CD4-positive, alpha-beta T cell treated with Interleukin-2 at 100 ng/mL for 4 hours (primary cell): ENCODE results near the gene SH3D19.
A peak's percentile ranks its signal among the peaks of the same experiment; 100 is the strongest.
"Not testable (repeated sequence)": the region's sequence is repeated elsewhere in the genome, so short reads cannot be mapped to it uniquely, and the experiment has no call there.

Experiments used
- DNase-seq: peaks from one replicate; pipeline ENCODE4 v3.0.0-alpha.2; 2020; ENCODE audit warnings: low spot score

Gene SH3D19

GRCh38 chr4:151325111-151325948 is at the start of gene SH3D19:
Gene SH3D19, minus strand, starts transcription at chr4:151325605. Its CDS starts 253 bp downstream, at chr4:151325352.
- no peak for DNase-seq

GRCh38 chr4:151362404-151363164 is 37.2 kb upstream of the SH3D19 start:
- DNase-seq, result peak; percentile 75

GRCh38 chr4:151361966-151362365 is 36.6 kb upstream of the SH3D19 start:
- DNase-seq, result no peak

GRCh38 chr4:151361126-151361525 is 35.7 kb upstream of the SH3D19 start:
- DNase-seq, result no peak

- DNase-seq, result no peak
Measured at GRCh38 chr4:151359576-151359975, 34.2 kb upstream of the SH3D19 start.

- no peak for DNase-seq
Measured at GRCh38 chr4:151358266-151358665, 32.9 kb upstream of the SH3D19 start.

- no peak for DNase-seq
Measured at GRCh38 chr4:151356510-151356909, 31.1 kb upstream of the SH3D19 start.

GRCh38 chr4:151355155-151355554 is 29.8 kb upstream of the SH3D19 start:
- no peak for DNase-seq

GRCh38 chr4:151347490-151348235 is 22.3 kb upstream of the SH3D19 start:
- no peak for DNase-seq

GRCh38 chr4:151344948-151345347 is 19.5 kb upstream of the SH3D19 start:
- DNase-seq, result no peak

- no peak for DNase-seq
Measured at GRCh38 chr4:151340751-151341385, 15.5 kb upstream of the SH3D19 start.

- DNase-seq, result no peak
Measured at GRCh38 chr4:151339467-151339866, 14.1 kb upstream of the SH3D19 start.

- no peak for DNase-seq
Measured at GRCh38 chr4:151331276-151332042, 6.1 kb upstream of the SH3D19 start.

- DNase-seq, result no peak
Measured at GRCh38 chr4:151329217-151330007, 4.0 kb upstream of the SH3D19 start.

GRCh38 chr4:151325949-151326246 is 493 bp upstream of the SH3D19 start:
- DNase-seq, result no peak

GRCh38 chr4:151324752-151325110 is 674 bp downstream of the SH3D19 start:
- no peak for DNase-seq

GRCh38 chr4:151324124-151324751 is 1.2 kb downstream of the SH3D19 start:
- no peak for DNase-seq

GRCh38 chr4:151323667-151324066 is 1.7 kb downstream of the SH3D19 start:
- no peak for DNase-seq

GRCh38 chr4:151322570-151322969 is 2.8 kb downstream of the SH3D19 start:
- DNase-seq, result no peak

- not testable (repeated sequence) for DNase-seq
Measured at GRCh38 chr4:151322161-151322560, 3.2 kb downstream of the SH3D19 start.
